B cell (primary cell): Measurements from ENCODE around the gene MEIS2. TPM values are rescaled to one million over a fixed set of nuclear protein-coding genes. Genes with fewer than 3 reads are reported as not detected.

Experiments used
- ATAC-seq: fragments of 200-7000 bp; cut with Tn5 transposase; one replicate; pipeline ENCODE4 v1.10.0; 2021; ENCODE audit warnings: low read depth, mild to moderate bottlenecking, moderate number of reproducible peaks, moderate library complexity
- CTCF ChIA-PET: fragments of 350-600 bp; sonication (Branson Sonifier 250); formaldehyde crosslinking; loops from one replicate; lab custom pipeline; 2021; ENCODE audit warnings: antibody characterized with exemption, inconsistent platforms; lab: Charles Lee
- POLR2A ChIA-PET: fragments of 350-600 bp; sonication (Branson Sonifier 250); formaldehyde crosslinking; loops from one replicate; lab custom pipeline; 2021; ENCODE audit warnings: antibody characterized with exemption; lab: Charles Lee
- DNase-seq: peaks from one replicate; pipeline ENCODE4 v3.0.0; 2013
- H2AFZ ChIP-seq: 2 replicates; pipeline ENCODE4 v1.6.1; 2012; ENCODE audit warnings: mild to moderate bottlenecking, low read depth, low read length; ENCODE audit not compliant: insufficient read depth, poor library complexity, severe bottlenecking
- H3K27ac ChIP-seq, 2 donors: 1 replicate in 1 of 2; 2 replicates in 1 of 2; pipeline ENCODE4 v1.5.1; 2012 to 2013; ENCODE audit warnings: low read length in 2 of 2, mild to moderate bottlenecking in 2 of 2, moderate library complexity in 1 of 2
- H3K27me3 ChIP-seq, 4 experiments: fragments of 200-600 bp in 1 of 4; sonication (generic) in 1 of 4; replicated peaks in 1 of 4; 1 replicate in 2 of 4; 2 replicates in 2 of 4; pipeline versions ENCODE4 v1.6.1 to v1.7.0; 2013 to 2016; ENCODE audit warnings: low read length in 3 of 4, mild to moderate bottlenecking in 2 of 4, mixed read lengths in 1 of 4, moderate library complexity in 1 of 4; ENCODE audit not compliant: insufficient read depth in 4 of 4, control insufficient read depth in 3 of 4; ENCODE audit errors: control extremely low read depth in 1 of 4
- H3K36me3 ChIP-seq, 2 experiments: replicated peaks in 1 of 2; 1 replicate in 1 of 2; 2 replicates in 1 of 2; pipeline versions ENCODE4 v1.6.1 to v1.7.1; 2013; ENCODE audit warnings: low read length in 1 of 2; ENCODE audit not compliant: insufficient read depth in 2 of 2, control insufficient read depth in 1 of 2; ENCODE audit errors: control extremely low read depth in 1 of 2, extremely low read depth in 1 of 2
- H3K4me1 ChIP-seq, 2 donors: fragments of 200-600 bp in 1 of 2; sonication (generic) in 1 of 2; 1 replicate in 1 of 2; 2 replicates in 1 of 2; pipeline versions ENCODE4 v1.5.1 to v1.6.1; 2013 to 2017; ENCODE audit warnings: low read length in 2 of 2; ENCODE audit not compliant: control insufficient read depth in 2 of 2, insufficient read depth in 2 of 2
- H3K4me2 ChIP-seq: replicated peaks from 2 replicates; pipeline ENCODE3; 2012; ENCODE audit warnings: mild to moderate bottlenecking, low read depth, low read length; ENCODE audit not compliant: poor library complexity, severe bottlenecking
- H3K4me3 ChIP-seq, 5 experiments: fragments of 200-600 bp in 1 of 5; sonication (generic) in 1 of 5; 1 replicate in 3 of 5; 2 replicates in 2 of 5; pipeline versions ENCODE4 v1.5.1 to v1.7.0; 2011 to 2016; ENCODE audit warnings: low read length in 4 of 5, mild to moderate bottlenecking in 4 of 5, low read depth in 2 of 5, control low read depth in 1 of 5, moderate library complexity in 1 of 5; ENCODE audit not compliant: insufficient read depth in 1 of 5; ENCODE audit errors: control extremely low read depth in 1 of 5, extremely low read depth in 1 of 5
- H3K79me2 ChIP-seq: fragments of 200-600 bp; sonication (generic); one replicate; pipeline ENCODE4 v1.6.0; 2016; ENCODE audit warnings: low read length; ENCODE audit not compliant: control insufficient read depth, insufficient read depth
- H3K9ac ChIP-seq: fragments of 200-600 bp; sonication (generic); 2 replicates; pipeline ENCODE4 v1.6.1; 2017; ENCODE audit warnings: mild to moderate bottlenecking, low read length, moderate library complexity
- H3K9me3 ChIP-seq, 3 donors: one replicate each; pipeline versions ENCODE4 v1.6.1 to v1.7.1; 2013; ENCODE audit warnings: low read length in 2 of 3; ENCODE audit not compliant: control insufficient read depth in 2 of 3, insufficient read depth in 1 of 3; ENCODE audit errors: control extremely low read depth in 1 of 3
- H4K20me1 ChIP-seq: 2 replicates; pipeline ENCODE4 v1.6.0; 2012; ENCODE audit warnings: mild to moderate bottlenecking, low read length; ENCODE audit not compliant: insufficient read depth, control insufficient read depth, poor library complexity, severe bottlenecking
- H3K27ac Mint-ChIP-seq: one replicate; pipeline ENCODE4 v1.8.0; 2021; ENCODE audit warnings: mixed read lengths
- H3K27me3 Mint-ChIP-seq: one replicate; pipeline ENCODE4 v1.8.0; 2021; ENCODE audit warnings: mixed read lengths
- H3K4me1 Mint-ChIP-seq: one replicate; pipeline ENCODE4 v1.8.0; 2021; ENCODE audit warnings: mixed read lengths
- H3K4me3 Mint-ChIP-seq: one replicate; pipeline ENCODE4 v1.8.0; 2021; ENCODE audit warnings: mixed read lengths
- H3K9me3 Mint-ChIP-seq: one replicate; pipeline ENCODE4 v1.8.0; 2022; ENCODE audit warnings: mixed read lengths; ENCODE audit not compliant: insufficient read depth
- CTCF ChIP-seq: fragments of 200-600 bp; IDR thresholded peaks from one replicate; pipeline ENCODE4 v1.8.0; 2022; ENCODE audit warnings: antibody characterized with exemption, mild to moderate bottlenecking
- EZH2 ChIP-seq: IDR thresholded peaks from 2 replicates; pipeline ENCODE4 v1.6.1; 2012; ENCODE audit warnings: borderline replicate concordance, low read depth, mild to moderate bottlenecking, moderate library complexity, low read length; ENCODE audit not compliant: insufficient read depth, poor library complexity, severe bottlenecking
- WGBS: methylation state at CpG from one replicate; pipeline ENCODE4 v1.1.5; 2013; ENCODE audit warnings: missing lambda C conversion rate; ENCODE audit not compliant: insufficient coverage; 5-methylcytosine and 5-hydroxymethylcytosine counted together
- intact Hi-C: fragments of 100-400 bp; cut with micrococcal nuclease; formaldehyde crosslinking; loops from one replicate; pipeline ENCODE4 v1.10.0; 2022
- polyA plus RNA-seq: library from polyadenylated mRNA; depleted of rRNA; stranded (reverse); fragments of >200 nt; gene quantifications from 2 replicates; pipeline ENCODE4 v1.2.3, GENCODE V29; 2012
- total RNA-seq, 2 donors: library from RNA; stranded (reverse); fragments of 120-200 nt in 1 of 2; gene quantifications; 1 replicate in 1 of 2; 2 replicates in 1 of 2; pipeline versions ENCODE4 v1.2.3 to v1.2.4, GENCODE V29; 2013 to 2022

Gene MEIS2
- total and polyA plus RNA-seq, 2 donors (not counting 1 experiment from before 2014, with no cell fraction given) = 0.22 TPM; not detected in 1

- TF ChIP-seq CTCF (no peak), EZH2 (no peak)
- no peak overlapping the region for H3K9ac ChIP-seq
- ATAC-seq (no peak), DNase-seq (no peak)
- POLR2A ChIA-PET = no interaction called here
- Mint-ChIP-seq H3K27me3 (peaks cover 3% of the 10 kb centered on the region), H3K9me3 (no peaks in the 10 kb centered on the region), H3K27ac (no peak overlapping the region), H3K4me3 (no peak overlapping the region), H3K4me1 (no peaks in the 10 kb centered on the region)
- no peaks in the 10 kb centered on the region for H3K79me2 ChIP-seq
- CTCF ChIA-PET = no interaction called here
- H3K4me1 ChIP-seq = no peaks in the 10 kb centered on the region
- no peak overlapping the region for H3K4me3 ChIP-seq
- H3K36me3 ChIP-seq = no peaks in the 10 kb centered on the region
- 89% methylated on average over 6 of the region's 11 CpGs for WGBS
- intact Hi-C loops = no loop called here
- H2AFZ ChIP-seq = no peak overlapping the region
- H3K27me3 ChIP-seq = no peaks in the 10 kb centered on the region
- H4K20me1 ChIP-seq = no peaks in the 10 kb centered on the region
- no peak overlapping the region for H3K4me2 ChIP-seq
- H3K9me3 ChIP-seq = no peaks in the 10 kb centered on the region
- no peak overlapping the region for H3K27ac ChIP-seq
These were observed 83.2 kb downstream of the MEIS2 start for GRCh38 chr15:37017031-37017625.

- Histone ChIP-seq H3K36me3 (no peaks in the 10 kb centered on the region), H3K4me1 (no peaks in the 10 kb centered on the region), H3K27me3 (no peaks in the 10 kb centered on the region), H4K20me1 (no peaks in the 10 kb centered on the region), H3K79me2 (no peaks in the 10 kb centered on the region), H3K4me3 (no peak overlapping the region), H3K9me3 (no peaks in the 10 kb centered on the region), H3K4me2 (no peak overlapping the region), H2AFZ (no peak overlapping the region), H3K27ac (no peak overlapping the region), H3K9ac (no peak overlapping the region)
- TF ChIP-seq EZH2 (no peak), CTCF (no peak)
- intact Hi-C loops = no loop called here
- no peak overlapping the region for H3K4me3 Mint-ChIP-seq
- 95% methylated on average over 3 of the region's 7 CpGs for WGBS
- H3K27me3 Mint-ChIP-seq = peaks cover 3% of the 10 kb centered on the region
- H3K27ac Mint-ChIP-seq = no peak overlapping the region
- ChIA-PET CTCF (interaction anchor here (1.0 kb wide), 1 partner anchor 20 kb away, joined by 3 read pairs; no protein-coding TSS in a partner anchor), POLR2A (no interaction called here)
- DNase-seq (no peak), ATAC-seq (no peak)
- H3K9me3 Mint-ChIP-seq = no peaks in the 10 kb centered on the region
- no peaks in the 10 kb centered on the region for H3K4me1 Mint-ChIP-seq
These were observed 84.1 kb downstream of the MEIS2 start for GRCh38 chr15:37016231-37016630.
